ENCODE results near the gene KCTD3.

Gene KCTD3

DNA sequence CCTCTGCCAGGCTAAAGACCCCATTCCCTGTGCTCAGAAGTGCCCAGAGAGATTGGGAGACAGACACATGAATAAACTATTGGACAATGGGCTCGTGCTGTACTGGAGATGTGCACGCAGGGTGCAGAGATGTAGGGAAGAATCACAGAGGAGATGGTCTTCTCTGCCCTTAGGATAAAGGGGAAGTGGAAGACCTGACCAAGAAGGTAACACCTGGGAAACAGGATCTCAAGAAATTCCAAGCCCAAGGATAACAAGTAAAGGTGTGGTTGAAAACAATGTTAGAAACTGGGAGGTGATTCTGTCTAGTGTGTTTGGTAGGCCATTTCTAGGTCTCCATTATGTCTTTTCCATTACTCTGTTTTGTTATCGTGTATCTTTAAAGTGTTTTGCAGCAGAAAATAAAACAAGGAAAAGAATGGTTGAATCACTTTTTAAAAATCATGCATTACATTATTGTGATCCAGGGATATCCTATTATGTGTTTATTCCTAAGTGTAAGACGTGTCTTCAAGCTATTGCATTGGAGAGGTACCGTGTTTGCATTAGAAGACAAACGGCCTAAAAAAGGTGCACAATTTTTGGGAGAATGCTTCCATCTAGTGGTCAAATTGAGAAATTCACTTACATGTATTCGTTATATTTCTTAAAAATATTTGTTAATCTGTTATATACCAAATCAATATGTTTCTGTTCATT, 40.8 kb upstream of the KCTD3 start:
- H3K9me2 ChIP-seq (replicated peaks; ENCODE audit: low read depth, low read length) = no peaks in the 10 kb centered on the region
- no peaks in the 10 kb centered on the region for H3K36me3 ChIP-seq (ENCODE audit: insufficient read depth, low read length)
- H3K79me2 ChIP-seq (ENCODE audit: insufficient read depth, low read length) = no peaks in the 10 kb centered on the region
- TF ChIP-seq, protein P1, sequence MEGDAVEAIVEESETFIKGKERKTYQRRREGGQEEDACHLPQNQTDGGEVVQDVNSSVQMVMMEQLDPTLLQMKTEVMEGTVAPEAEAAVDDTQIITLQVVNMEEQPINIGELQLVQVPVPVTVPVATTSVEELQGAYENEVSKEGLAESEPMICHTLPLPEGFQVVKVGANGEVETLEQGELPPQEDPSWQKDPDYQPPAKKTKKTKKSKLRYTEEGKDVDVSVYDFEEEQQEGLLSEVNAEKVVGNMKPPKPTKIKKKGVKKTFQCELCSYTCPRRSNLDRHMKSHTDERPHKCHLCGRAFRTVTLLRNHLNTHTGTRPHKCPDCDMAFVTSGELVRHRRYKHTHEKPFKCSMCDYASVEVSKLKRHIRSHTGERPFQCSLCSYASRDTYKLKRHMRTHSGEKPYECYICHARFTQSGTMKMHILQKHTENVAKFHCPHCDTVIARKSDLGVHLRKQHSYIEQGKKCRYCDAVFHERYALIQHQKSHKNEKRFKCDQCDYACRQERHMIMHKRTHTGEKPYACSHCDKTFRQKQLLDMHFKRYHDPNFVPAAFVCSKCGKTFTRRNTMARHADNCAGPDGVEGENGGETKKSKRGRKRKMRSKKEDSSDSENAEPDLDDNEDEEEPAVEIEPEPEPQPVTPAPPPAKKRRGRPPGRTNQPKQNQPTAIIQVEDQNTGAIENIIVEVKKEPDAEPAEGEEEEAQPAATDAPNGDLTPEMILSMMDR (conservative IDR thresholded peaks at IDR 0.05; ENCODE audit: low read length) = peak; percentile 70
- TF ChIP-seq EZH2phosphoT487 (IDR thresholded peaks at IDR 0.05; ENCODE audit: borderline replicate concordance) = no peak
- no peak overlapping the region for H3K9ac ChIP-seq (ENCODE audit: low read depth, low read length, poor library complexity, severe bottlenecking)
- no peaks in the 10 kb centered on the region for H3K9me3 ChIP-seq (ENCODE audit: insufficient read depth, low read depth, low read length)
- no peak overlapping the region for H3K4me2 ChIP-seq (ENCODE audit: low read depth, low read length, poor library complexity, severe bottlenecking)
- no peaks in the 10 kb centered on the region for H3F3A ChIP-seq (ENCODE audit: low read depth)
- peaks cover 4% of the 10 kb centered on the region for H3K4me1 ChIP-seq (ENCODE audit: insufficient read depth, low read length, poor library complexity, severe bottlenecking)
- H3K4me3 ChIP-seq (ENCODE audit: low read length, poor library complexity, severe bottlenecking) = no peak overlapping the region
- no peaks in the 10 kb centered on the region for H4K20me1 ChIP-seq (ENCODE audit: insufficient read depth, low read length, poor library complexity, severe bottlenecking)
- H3K27me3 ChIP-seq (ENCODE audit: insufficient read depth, low read length, poor library complexity, severe bottlenecking) = no peaks in the 10 kb centered on the region
- H2AFZ ChIP-seq (ENCODE audit: low read length) = peak overlapping the region; percentile 42; the same call in 1 of the 2 replicates

DNA sequence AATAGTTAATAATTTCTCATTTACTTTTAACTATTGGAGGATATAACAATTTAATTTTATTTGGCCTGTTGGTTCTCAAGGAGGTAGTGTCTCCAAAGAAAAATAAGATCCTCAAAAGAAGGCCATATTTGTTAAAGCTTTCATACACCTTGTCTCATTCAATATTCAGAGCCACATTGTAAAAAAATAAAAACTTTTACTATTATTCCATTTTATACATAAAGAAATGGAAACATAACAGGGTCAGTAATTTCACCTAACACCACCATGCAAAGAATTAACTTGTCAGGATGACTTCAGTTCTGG, 40.3 kb upstream of the KCTD3 start:
- H3K4me3 ChIP-seq (ENCODE audit: low read length, poor library complexity, severe bottlenecking) = no peak overlapping the region

DNA sequence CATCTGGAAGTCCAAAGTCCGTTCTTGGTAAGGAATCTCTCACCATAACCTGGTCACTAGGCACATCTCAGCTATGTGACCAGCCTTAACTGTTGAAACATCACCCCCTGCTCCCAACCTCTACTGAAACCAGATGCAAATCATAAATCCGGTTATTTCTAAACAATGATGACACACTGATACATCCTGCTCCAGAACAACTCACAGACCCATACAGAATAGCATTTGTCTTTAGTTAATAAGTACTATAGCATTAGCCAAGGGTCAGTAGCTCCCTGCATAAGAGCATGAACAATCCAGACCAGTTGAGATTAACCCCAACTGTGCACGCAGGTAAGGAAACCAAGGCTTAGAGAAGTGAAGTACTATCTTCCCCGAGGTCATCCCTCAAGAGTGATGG, 38.0 kb upstream of the KCTD3 start:
- H2AFZ ChIP-seq (ENCODE audit: low read length) = no peak overlapping the region
- no peak overlapping the region for H3K9ac ChIP-seq (ENCODE audit: low read depth, low read length, poor library complexity, severe bottlenecking)
- H4K20me1 ChIP-seq (ENCODE audit: insufficient read depth, low read length, poor library complexity, severe bottlenecking) = no peaks in the 10 kb centered on the region
- H3K79me2 ChIP-seq (ENCODE audit: insufficient read depth, low read length) = no peaks in the 10 kb centered on the region
- H3K27me3 ChIP-seq (ENCODE audit: insufficient read depth, low read length, poor library complexity, severe bottlenecking) = no peaks in the 10 kb centered on the region
- no peaks in the 10 kb centered on the region for H3K9me2 ChIP-seq (replicated peaks; ENCODE audit: low read depth, low read length)
- H3K4me2 ChIP-seq (ENCODE audit: low read depth, low read length, poor library complexity, severe bottlenecking) = no peak overlapping the region
- TF ChIP-seq, protein P1 (conservative IDR thresholded peaks at IDR 0.05; ENCODE audit: low read length) = no peak
- no peak for TF ChIP-seq EZH2phosphoT487 (IDR thresholded peaks at IDR 0.05; ENCODE audit: borderline replicate concordance)
- H3K4me3 ChIP-seq (ENCODE audit: low read length, poor library complexity, severe bottlenecking) = no peak overlapping the region
- H3K36me3 ChIP-seq (ENCODE audit: insufficient read depth, low read length) = no peaks in the 10 kb centered on the region
- no peaks in the 10 kb centered on the region for H3F3A ChIP-seq (ENCODE audit: low read depth)
- H3K4me1 ChIP-seq (ENCODE audit: insufficient read depth, low read length, poor library complexity, severe bottlenecking) = peaks cover under 1% of the 10 kb centered on the region
- no peaks in the 10 kb centered on the region for H3K9me3 ChIP-seq (ENCODE audit: insufficient read depth, low read depth, low read length)

More for the DNA sequence above, 40.3 kb upstream of the KCTD3 start:
- no peaks in the 10 kb centered on the region for H3K36me3 ChIP-seq (ENCODE audit: insufficient read depth, low read length)
- H3K9ac ChIP-seq (ENCODE audit: low read depth, low read length, poor library complexity, severe bottlenecking) = no peak overlapping the region
- H3K79me2 ChIP-seq (ENCODE audit: insufficient read depth, low read length) = no peaks in the 10 kb centered on the region
- no peaks in the 10 kb centered on the region for H3K9me2 ChIP-seq (replicated peaks; ENCODE audit: low read depth, low read length)
- no peaks in the 10 kb centered on the region for H3K9me3 ChIP-seq (ENCODE audit: insufficient read depth, low read depth, low read length)
- H3K4me1 ChIP-seq (ENCODE audit: insufficient read depth, low read length, poor library complexity, severe bottlenecking) = peaks cover 4% of the 10 kb centered on the region
- H3K27me3 ChIP-seq (ENCODE audit: insufficient read depth, low read length, poor library complexity, severe bottlenecking) = no peaks in the 10 kb centered on the region
- TF ChIP-seq EZH2phosphoT487 (IDR thresholded peaks at IDR 0.05; ENCODE audit: borderline replicate concordance) = no peak
- TF ChIP-seq, protein P1 (conservative IDR thresholded peaks at IDR 0.05; ENCODE audit: low read length) = 0 out of 2 replicates have a peak, but pooled peaks have one; percentile 5
- no peaks in the 10 kb centered on the region for H4K20me1 ChIP-seq (ENCODE audit: insufficient read depth, low read length, poor library complexity, severe bottlenecking)
- H2AFZ ChIP-seq (ENCODE audit: low read length) = no peak overlapping the region
- H3F3A ChIP-seq (ENCODE audit: low read depth) = no peaks in the 10 kb centered on the region
- no peak overlapping the region for H3K4me2 ChIP-seq (ENCODE audit: low read depth, low read length, poor library complexity, severe bottlenecking)

Data from Loucy (cell line).